Measurements from ENCODE around the gene DCDC2.

The DCDC2 gene

GRCh38 chr6:24355393-24355792 lies 2.5 kb downstream of the DCDC2 start:
- H3K27ac Mint-ChIP-seq, result no peak overlapping the region
- peaks cover 13% of the 10 kb centered on the region for H3K4me1 Mint-ChIP-seq (ENCODE audit: low read depth)
- peaks cover 37% of the 10 kb centered on the region for H3K27me3 Mint-ChIP-seq
- H3K4me3 Mint-ChIP-seq, result no peak overlapping the region
- no peaks in the 10 kb centered on the region for H3K9me3 Mint-ChIP-seq
- H3K36me3 Mint-ChIP-seq (ENCODE audit: low read depth), result no peaks in the 10 kb centered on the region

- no peak overlapping the region for H3K4me3 Mint-ChIP-seq
- H3K4me1 Mint-ChIP-seq (ENCODE audit: low read depth), result peaks cover 8% of the 10 kb centered on the region
- H3K9me3 Mint-ChIP-seq, result no peaks in the 10 kb centered on the region
- H3K27ac Mint-ChIP-seq, result no peak overlapping the region
- H3K36me3 Mint-ChIP-seq (ENCODE audit: low read depth), result no peaks in the 10 kb centered on the region
- H3K27me3 Mint-ChIP-seq, result peaks cover 45% of the 10 kb centered on the region
Measured at GRCh38 chr6:24353861-24354260, 4.0 kb downstream of the DCDC2 start.

- Mint-ChIP-seq H3K4me3 (no peak overlapping the region), H3K27ac (no peak overlapping the region), H3K36me3 (ENCODE audit: low read depth) (no peaks in the 10 kb centered on the region), H3K4me1 (ENCODE audit: low read depth) (no peaks in the 10 kb centered on the region), H3K9me3 (no peaks in the 10 kb centered on the region), H3K27me3 (peaks cover 47% of the 10 kb centered on the region)
Measured at GRCh38 chr6:24352434-24352833, 5.4 kb downstream of the DCDC2 start.

- Mint-ChIP-seq H3K27ac (no peak overlapping the region), H3K9me3 (no peaks in the 10 kb centered on the region), H3K4me3 (no peak overlapping the region), H3K27me3 (peaks cover 61% of the 10 kb centered on the region), H3K4me1 (ENCODE audit: low read depth) (no peaks in the 10 kb centered on the region), H3K36me3 (ENCODE audit: low read depth) (no peaks in the 10 kb centered on the region)
Measured at GRCh38 chr6:24344976-24345375, 12.9 kb downstream of the DCDC2 start.

GRCh38 chr6:24340998-24341938 lies 16.6 kb downstream of the DCDC2 start:
- peaks cover 19% of the 10 kb centered on the region for H3K9me3 Mint-ChIP-seq
- no peak overlapping the region for H3K4me3 Mint-ChIP-seq
- H3K27ac Mint-ChIP-seq, result no peak overlapping the region
- no peaks in the 10 kb centered on the region for H3K4me1 Mint-ChIP-seq (ENCODE audit: low read depth)
- H3K27me3 Mint-ChIP-seq, result peaks cover 43% of the 10 kb centered on the region
- peaks cover 5% of the 10 kb centered on the region for H3K36me3 Mint-ChIP-seq (ENCODE audit: low read depth)

- Mint-ChIP-seq H3K27ac (no peak overlapping the region), H3K9me3 (peaks cover 19% of the 10 kb centered on the region), H3K27me3 (peaks cover 35% of the 10 kb centered on the region), H3K4me1 (ENCODE audit: low read depth) (no peaks in the 10 kb centered on the region), H3K36me3 (ENCODE audit: low read depth) (peaks cover 5% of the 10 kb centered on the region), H3K4me3 (no peak overlapping the region)
Measured at GRCh38 chr6:24339932-24340331, 17.9 kb downstream of the DCDC2 start.

- Mint-ChIP-seq H3K27ac (no peak overlapping the region), H3K9me3 (peaks cover 14% of the 10 kb centered on the region), H3K36me3 (ENCODE audit: low read depth) (peaks cover 5% of the 10 kb centered on the region), H3K4me3 (no peak overlapping the region), H3K4me1 (ENCODE audit: low read depth) (no peaks in the 10 kb centered on the region), H3K27me3 (peaks cover 10% of the 10 kb centered on the region)
Measured at GRCh38 chr6:24334285-24334684, 23.6 kb downstream of the DCDC2 start.

- H3K36me3 Mint-ChIP-seq (ENCODE audit: low read depth), result no peaks in the 10 kb centered on the region
- peaks cover 16% of the 10 kb centered on the region for H3K27me3 Mint-ChIP-seq
- H3K27ac Mint-ChIP-seq, result no peak overlapping the region
- H3K9me3 Mint-ChIP-seq, result no peaks in the 10 kb centered on the region
- H3K4me1 Mint-ChIP-seq (ENCODE audit: low read depth), result no peaks in the 10 kb centered on the region
- H3K4me3 Mint-ChIP-seq, result no peak overlapping the region
Measured at GRCh38 chr6:24332317-24332716, 25.5 kb downstream of the DCDC2 start.

- Mint-ChIP-seq H3K9me3 (no peaks in the 10 kb centered on the region), H3K27ac (no peak overlapping the region), H3K4me3 (no peak overlapping the region), H3K27me3 (peaks cover 16% of the 10 kb centered on the region), H3K36me3 (ENCODE audit: low read depth) (no peaks in the 10 kb centered on the region), H3K4me1 (ENCODE audit: low read depth) (no peaks in the 10 kb centered on the region)
Measured at GRCh38 chr6:24330137-24330732, 27.6 kb downstream of the DCDC2 start.

GRCh38 chr6:24329451-24329850 lies 28.4 kb downstream of the DCDC2 start:
- no peaks in the 10 kb centered on the region for H3K36me3 Mint-ChIP-seq (ENCODE audit: low read depth)
- no peaks in the 10 kb centered on the region for H3K4me1 Mint-ChIP-seq (ENCODE audit: low read depth)
- no peaks in the 10 kb centered on the region for H3K9me3 Mint-ChIP-seq
- H3K27me3 Mint-ChIP-seq, result peaks cover 16% of the 10 kb centered on the region
- no peak overlapping the region for H3K27ac Mint-ChIP-seq
- no peak overlapping the region for H3K4me3 Mint-ChIP-seq

- no peaks in the 10 kb centered on the region for H3K36me3 Mint-ChIP-seq (ENCODE audit: low read depth)
- no peak overlapping the region for H3K27ac Mint-ChIP-seq
- H3K27me3 Mint-ChIP-seq, result peaks cover 16% of the 10 kb centered on the region
Measured at GRCh38 chr6:24329022-24329421, 28.8 kb downstream of the DCDC2 start.

GRCh38 chr6:24327756-24328155 lies 30.1 kb downstream of the DCDC2 start:
- Mint-ChIP-seq H3K4me1 (ENCODE audit: low read depth) (no peaks in the 10 kb centered on the region), H3K4me3 (no peak overlapping the region), H3K27ac (no peak overlapping the region), H3K27me3 (peaks cover 24% of the 10 kb centered on the region), H3K9me3 (no peaks in the 10 kb centered on the region), H3K36me3 (ENCODE audit: low read depth) (no peaks in the 10 kb centered on the region)

More at GRCh38 chr6:24329022-24329421, 28.8 kb downstream of the DCDC2 start:
- Mint-ChIP-seq H3K4me1 (ENCODE audit: low read depth) (no peaks in the 10 kb centered on the region), H3K4me3 (no peak overlapping the region), H3K9me3 (no peaks in the 10 kb centered on the region)

GRCh38 chr6:24325978-24326377 lies 31.9 kb downstream of the DCDC2 start:
- H3K4me1 Mint-ChIP-seq (ENCODE audit: low read depth), result no peaks in the 10 kb centered on the region
- H3K27ac Mint-ChIP-seq, result no peak overlapping the region
- no peak overlapping the region for H3K4me3 Mint-ChIP-seq
- H3K27me3 Mint-ChIP-seq, result peaks cover 29% of the 10 kb centered on the region
- H3K36me3 Mint-ChIP-seq (ENCODE audit: low read depth), result no peaks in the 10 kb centered on the region
- H3K9me3 Mint-ChIP-seq, result no peaks in the 10 kb centered on the region

- H3K4me1 Mint-ChIP-seq (ENCODE audit: low read depth), result no peaks in the 10 kb centered on the region
Measured at GRCh38 chr6:24324617-24325016, 33.2 kb downstream of the DCDC2 start.

GRCh38 chr6:24323632-24324337 lies 34.1 kb downstream of the DCDC2 start:
- Mint-ChIP-seq H3K27ac (no peak overlapping the region), H3K4me1 (ENCODE audit: low read depth) (no peaks in the 10 kb centered on the region), H3K4me3 (no peak overlapping the region), H3K27me3 (peaks cover 30% of the 10 kb centered on the region), H3K36me3 (ENCODE audit: low read depth) (no peaks in the 10 kb centered on the region), H3K9me3 (no peaks in the 10 kb centered on the region)

More at GRCh38 chr6:24324617-24325016, 33.2 kb downstream of the DCDC2 start:
- Mint-ChIP-seq H3K9me3 (no peaks in the 10 kb centered on the region), H3K27ac (no peak overlapping the region), H3K4me3 (no peak overlapping the region), H3K27me3 (peaks cover 30% of the 10 kb centered on the region), H3K36me3 (ENCODE audit: low read depth) (no peaks in the 10 kb centered on the region)
